Measurements from ENCODE around the gene TSPAN32.

- TF ChIP-seq CTCF (conservative IDR thresholded peaks at IDR 0.05; ENCODE audit: low read length): no peak
- TF ChIP-seq EZH2phosphoT487 (IDR thresholded peaks at IDR 0.05; ENCODE audit: borderline replicate concordance, low read depth, low read length): no peak
Observed at GRCh38 chr11:2293984-2294925, 7.6 kb upstream of the TSPAN32 start.
